DND-41 (cell line): ENCODE data around the gene TP73.

ENCODE experiments used
- ATAC-seq: fragments of 200-7000 bp; cut with Tn5 transposase; 3 replicates; pipeline ENCODE4 v1.9.1; 2021; ENCODE audit warnings: low read depth; ENCODE audit not compliant: insufficient read depth
- DNase-seq: peaks from one replicate; pipeline ENCODE4 v3.0.0-alpha.2; 2020
- H2AFZ ChIP-seq: 2 replicates; pipeline ENCODE4 v1.6.0; 2012; ENCODE audit warnings: low read depth, low read length
- H3K27ac ChIP-seq: 2 replicates; pipeline ENCODE4 v1.5.1; 2012; ENCODE audit warnings: low read length, inconsistent platforms
- H3K27me3 ChIP-seq: fragments of 200-600 bp; sonication (generic); 2 replicates; pipeline ENCODE4 v1.6.0; 2012; ENCODE audit warnings: low read length, mild to moderate bottlenecking, inconsistent platforms; ENCODE audit not compliant: insufficient read depth, poor library complexity
- H3K36me3 ChIP-seq: 2 replicates; pipeline ENCODE4 v1.5.1; 2012; ENCODE audit warnings: low read length, inconsistent platforms; ENCODE audit not compliant: insufficient read depth
- H3K4me1 ChIP-seq: 2 replicates; pipeline ENCODE4 v1.5.1; 2012; ENCODE audit warnings: mild to moderate bottlenecking, low read length; ENCODE audit not compliant: insufficient read depth
- H3K4me2 ChIP-seq: 2 replicates; pipeline ENCODE4 v1.6.0; 2012; ENCODE audit warnings: mild to moderate bottlenecking, moderate library complexity, low read length, inconsistent platforms; ENCODE audit not compliant: insufficient read depth
- H3K4me3 ChIP-seq, 2 experiments: fragments of 200-600 bp in 1 of 2; shearing (Covaris generic) in 1 of 2; 2 replicates each; pipeline ENCODE4 v1.5.1; 2012 to 2016; ENCODE audit warnings: inconsistent platforms in 2 of 2, low read length in 2 of 2, mild to moderate bottlenecking in 2 of 2, low read depth in 1 of 2, moderate library complexity in 1 of 2
- H3K79me2 ChIP-seq: 2 replicates; pipeline ENCODE4 v1.6.0; 2012; ENCODE audit warnings: low read length, inconsistent platforms; ENCODE audit not compliant: insufficient read depth
- H3K9ac ChIP-seq: 2 replicates; pipeline ENCODE4 v1.6.0; 2012; ENCODE audit warnings: low read depth, mild to moderate bottlenecking, inconsistent platforms, low read length, moderate library complexity
- H3K9me3 ChIP-seq: 2 replicates; pipeline ENCODE4 v1.5.1; 2012; ENCODE audit warnings: low read length, moderate library complexity, mild to moderate bottlenecking, inconsistent platforms; ENCODE audit not compliant: insufficient read depth, severe bottlenecking
- H4K20me1 ChIP-seq: 2 replicates; pipeline ENCODE4 v1.6.0; 2012; ENCODE audit warnings: low read length; ENCODE audit not compliant: insufficient read depth
- EZH2 ChIP-seq: IDR thresholded peaks from 3 replicates; pipeline ENCODE4 v1.6.1; 2012; ENCODE audit warnings: borderline replicate concordance, low read depth, mild to moderate bottlenecking, moderate library complexity, low read length, inconsistent platforms; ENCODE audit not compliant: severe bottlenecking
- TF ChIP-seq, protein P1 (sequence below): IDR thresholded peaks from 2 replicates; pipeline ENCODE4 v1.5.1; 2012; ENCODE audit warnings: borderline replicate concordance, low read length, moderate library complexity, mild to moderate bottlenecking; ENCODE audit not compliant: poor library complexity, severe bottlenecking; ENCODE audit errors: extremely low read depth

Gene TP73

DNA sequence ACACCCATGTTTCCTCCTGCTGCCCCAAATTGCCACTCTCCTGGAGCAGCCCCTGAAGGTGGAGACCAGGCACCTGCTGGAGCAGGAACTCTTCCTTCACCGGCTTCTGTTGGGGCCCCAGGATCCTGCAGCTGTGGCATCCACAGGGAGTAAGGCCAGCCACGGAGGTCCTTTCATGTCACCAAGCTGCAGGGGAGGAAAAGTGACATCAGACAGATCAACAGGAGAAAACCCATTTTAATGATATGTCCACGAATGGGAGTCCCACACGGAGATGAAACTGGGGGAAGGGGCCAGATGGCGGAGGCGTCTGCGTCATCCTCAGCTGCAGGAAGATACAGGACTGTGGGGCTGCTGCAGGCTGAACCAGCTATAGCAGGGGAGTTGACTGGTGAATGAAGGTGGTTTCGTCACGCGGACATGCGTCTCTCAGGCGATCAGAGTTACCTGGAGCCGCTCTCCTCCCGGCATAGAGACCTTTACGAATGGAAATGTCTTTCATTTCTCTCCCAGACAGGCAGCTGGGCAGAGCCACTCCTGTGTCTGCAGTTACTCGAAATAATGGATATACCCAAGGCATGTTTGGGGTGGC, 9.9 kb downstream of the TP73 start:
- ATAC-seq (no peak), DNase-seq (no peak)
- Histone ChIP-seq H3K4me2 (no peak overlapping the region), H3K9me3 (no peaks in the 10 kb centered on the region), H3K36me3 (peaks cover 3% of the 10 kb centered on the region; the same call in 1 of the 2 replicates), H3K27ac (no peak overlapping the region), H4K20me1 (peaks cover 60% of the 10 kb centered on the region), H3K9ac (no peak overlapping the region), H3K4me1 (no peaks in the 10 kb centered on the region), H3K79me2 (peaks cover 87% of the 10 kb centered on the region), H3K4me3 (no peak overlapping the region), H2AFZ (no peak overlapping the region), H3K27me3 (no peaks in the 10 kb centered on the region)
- no peak for TF ChIP-seq EZH2
- TF ChIP-seq, protein P1, sequence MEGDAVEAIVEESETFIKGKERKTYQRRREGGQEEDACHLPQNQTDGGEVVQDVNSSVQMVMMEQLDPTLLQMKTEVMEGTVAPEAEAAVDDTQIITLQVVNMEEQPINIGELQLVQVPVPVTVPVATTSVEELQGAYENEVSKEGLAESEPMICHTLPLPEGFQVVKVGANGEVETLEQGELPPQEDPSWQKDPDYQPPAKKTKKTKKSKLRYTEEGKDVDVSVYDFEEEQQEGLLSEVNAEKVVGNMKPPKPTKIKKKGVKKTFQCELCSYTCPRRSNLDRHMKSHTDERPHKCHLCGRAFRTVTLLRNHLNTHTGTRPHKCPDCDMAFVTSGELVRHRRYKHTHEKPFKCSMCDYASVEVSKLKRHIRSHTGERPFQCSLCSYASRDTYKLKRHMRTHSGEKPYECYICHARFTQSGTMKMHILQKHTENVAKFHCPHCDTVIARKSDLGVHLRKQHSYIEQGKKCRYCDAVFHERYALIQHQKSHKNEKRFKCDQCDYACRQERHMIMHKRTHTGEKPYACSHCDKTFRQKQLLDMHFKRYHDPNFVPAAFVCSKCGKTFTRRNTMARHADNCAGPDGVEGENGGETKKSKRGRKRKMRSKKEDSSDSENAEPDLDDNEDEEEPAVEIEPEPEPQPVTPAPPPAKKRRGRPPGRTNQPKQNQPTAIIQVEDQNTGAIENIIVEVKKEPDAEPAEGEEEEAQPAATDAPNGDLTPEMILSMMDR: no peak

DNA sequence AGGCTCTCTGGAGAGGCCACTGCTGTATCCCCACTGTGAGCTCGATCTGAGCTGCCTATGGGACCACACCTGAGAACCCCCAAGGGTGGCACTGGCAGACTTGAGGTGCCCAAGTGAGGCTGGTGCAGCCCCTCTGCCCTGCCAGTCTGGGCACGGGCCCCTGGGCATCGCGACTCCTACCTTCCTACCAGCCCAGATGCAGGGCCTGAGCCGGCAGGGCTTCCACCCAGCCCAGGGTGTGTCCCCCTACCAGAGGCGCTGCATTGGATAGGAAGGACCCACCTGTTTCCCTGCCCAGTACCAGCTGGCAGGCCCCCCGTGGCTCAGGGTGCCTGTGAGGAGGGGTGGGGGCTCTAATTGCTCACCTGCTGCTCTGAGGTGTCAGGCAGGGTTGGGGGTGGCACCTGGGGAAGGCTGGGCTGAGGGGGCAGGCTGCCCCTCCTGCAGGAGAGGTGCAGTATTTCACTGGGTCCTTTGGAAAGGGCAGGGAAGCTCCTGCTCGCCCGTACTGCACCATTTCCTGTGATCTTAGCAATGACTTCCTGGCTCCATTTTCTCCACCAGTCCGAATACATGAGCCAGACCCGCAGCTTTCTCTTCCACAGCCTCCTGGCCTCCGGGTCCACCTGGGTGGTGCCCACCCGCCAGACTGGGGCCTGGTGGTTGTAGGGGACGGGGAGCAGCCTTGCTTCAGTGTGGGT, 11.8 kb downstream of the TP73 start:
- Histone ChIP-seq H2AFZ (no peak overlapping the region), H3K4me2 (no peak overlapping the region), H3K4me3 (no peak overlapping the region), H4K20me1 (peaks cover 66% of the 10 kb centered on the region), H3K9ac (no peak overlapping the region), H3K4me1 (no peaks in the 10 kb centered on the region), H3K36me3 (no peaks in the 10 kb centered on the region), H3K27me3 (no peaks in the 10 kb centered on the region), H3K79me2 (peaks cover 80% of the 10 kb centered on the region), H3K27ac (no peak overlapping the region), H3K9me3 (no peaks in the 10 kb centered on the region)
- no peak for TF ChIP-seq EZH2
- TF ChIP-seq, protein P1: no peak
- DNase-seq (no peak), ATAC-seq (no peak)

DNA sequence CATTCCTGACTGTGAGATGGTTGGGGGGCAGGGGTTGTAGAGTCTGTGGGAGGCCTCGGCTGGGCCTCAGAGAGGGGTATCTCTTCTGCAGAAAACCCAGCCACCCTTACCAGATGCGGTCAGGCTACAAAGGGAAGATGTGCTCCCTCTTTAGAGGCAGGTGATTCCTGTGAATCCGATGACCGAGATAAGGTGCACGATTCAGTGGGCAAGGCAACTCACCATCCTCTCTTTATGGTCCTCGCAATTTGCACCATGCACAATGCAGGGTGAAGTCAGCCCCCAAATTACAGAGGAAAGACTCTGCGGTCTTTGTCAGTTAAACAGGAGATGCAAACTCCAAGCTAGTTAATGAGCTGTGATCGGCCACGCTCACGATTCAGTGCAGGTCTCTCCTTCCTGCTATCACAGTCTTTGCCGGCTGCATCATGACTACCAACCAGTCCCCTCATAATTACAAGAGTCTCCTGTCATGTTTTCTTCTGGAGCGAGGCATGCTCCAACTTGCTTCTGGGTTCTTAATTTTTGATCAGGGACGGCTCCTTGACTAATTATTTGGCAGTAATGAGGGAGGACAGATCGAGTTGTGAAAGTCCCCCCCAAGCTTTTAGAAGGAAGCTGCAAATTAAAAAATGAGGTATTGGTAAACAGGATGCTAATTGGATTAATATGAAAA, 12.5 kb downstream of the TP73 start:
- Histone ChIP-seq H3K79me2 (peaks cover 80% of the 10 kb centered on the region), H3K4me1 (no peaks in the 10 kb centered on the region), H3K9ac (no peak overlapping the region), H2AFZ (no peak overlapping the region), H3K4me3 (no peak overlapping the region), H4K20me1 (peaks cover 71% of the 10 kb centered on the region), H3K36me3 (no peaks in the 10 kb centered on the region), H3K9me3 (no peaks in the 10 kb centered on the region), H3K4me2 (no peak overlapping the region), H3K27me3 (no peaks in the 10 kb centered on the region), H3K27ac (no peak overlapping the region)
- ATAC-seq: no peak
- TF ChIP-seq, protein P1: no peak
- TF ChIP-seq EZH2: no peak
- DNase-seq: no peak
